ENCODE measurements around the gene FAM83G. TPM values are rescaled to one million over a fixed set of nuclear protein-coding genes. Genes with fewer than 3 reads are reported as not detected.
"Not testable (repeated sequence)": the region's sequence is repeated elsewhere in the genome, so short reads cannot be mapped to it uniquely, and the experiment has no call there.

The FAM83G gene
- total RNA-seq, 1 experiment from 2014 or later, result 24.3 TPM

DNA sequence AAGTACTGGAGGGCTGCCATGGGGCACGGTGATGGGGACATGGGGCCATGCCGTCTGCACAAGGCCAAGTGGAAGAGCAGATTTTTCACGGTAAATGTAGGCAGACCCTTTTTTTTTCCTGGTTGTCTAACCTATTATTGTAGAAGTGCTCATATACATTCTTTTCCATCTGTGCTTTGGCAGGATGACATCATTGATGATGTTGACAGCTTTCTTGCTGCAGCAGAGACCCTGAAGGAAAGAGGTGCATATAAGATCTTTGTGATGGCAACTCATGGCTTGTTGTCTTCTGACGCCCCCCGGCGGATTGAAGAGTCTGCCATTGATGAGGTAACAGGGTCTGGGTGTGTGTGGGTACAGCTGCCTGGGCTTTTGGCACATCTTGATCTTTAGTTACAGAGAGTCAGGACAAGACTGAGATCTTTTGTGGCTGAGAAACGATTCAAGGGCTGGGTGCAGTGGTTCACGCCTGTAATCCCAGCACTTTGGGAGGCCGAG, 75.9 kb downstream of the FAM83G start:
- CTCF ChIA-PET, result no interaction called here
- Histone ChIP-seq H3K27me3 (replicated peaks; ENCODE audit: control insufficient read depth, insufficient read depth, low read length) (no peaks in the 10 kb centered on the region), H3K9me3 (no peaks in the 10 kb centered on the region), H3K4me3 (ENCODE audit: low read depth, low read length) (no peak overlapping the region), H3K36me3 (ENCODE audit: control insufficient read depth, insufficient read depth, low read length) (peaks cover 1% of the 10 kb centered on the region), H3K4me1 (no peaks in the 10 kb centered on the region)
- no peak for DNase-seq
- Mint-ChIP-seq H3K9me3 (ENCODE audit: unreplicated experiment) (no peaks in the 10 kb centered on the region), H3K4me3 (ENCODE audit: unreplicated experiment) (no peak overlapping the region), H3K27ac (ENCODE audit: unreplicated experiment) (no peak overlapping the region), H3K27me3 (ENCODE audit: insufficient read depth, unreplicated experiment) (no peaks in the 10 kb centered on the region), H3K4me1 (ENCODE audit: low read depth, unreplicated experiment) (peaks cover 6% of the 10 kb centered on the region), H3K36me3 (ENCODE audit: insufficient read depth, unreplicated experiment) (peaks cover 58% of the 10 kb centered on the region)
- intact Hi-C loops (cut with micrococcal nuclease; ENCODE audit: unreplicated experiment), result no loop called here
- POLR2A ChIA-PET, result no interaction called here
- BruUV-seq (replicated peaks), result no TSS peak
- TF ChIP-seq, protein P1, sequence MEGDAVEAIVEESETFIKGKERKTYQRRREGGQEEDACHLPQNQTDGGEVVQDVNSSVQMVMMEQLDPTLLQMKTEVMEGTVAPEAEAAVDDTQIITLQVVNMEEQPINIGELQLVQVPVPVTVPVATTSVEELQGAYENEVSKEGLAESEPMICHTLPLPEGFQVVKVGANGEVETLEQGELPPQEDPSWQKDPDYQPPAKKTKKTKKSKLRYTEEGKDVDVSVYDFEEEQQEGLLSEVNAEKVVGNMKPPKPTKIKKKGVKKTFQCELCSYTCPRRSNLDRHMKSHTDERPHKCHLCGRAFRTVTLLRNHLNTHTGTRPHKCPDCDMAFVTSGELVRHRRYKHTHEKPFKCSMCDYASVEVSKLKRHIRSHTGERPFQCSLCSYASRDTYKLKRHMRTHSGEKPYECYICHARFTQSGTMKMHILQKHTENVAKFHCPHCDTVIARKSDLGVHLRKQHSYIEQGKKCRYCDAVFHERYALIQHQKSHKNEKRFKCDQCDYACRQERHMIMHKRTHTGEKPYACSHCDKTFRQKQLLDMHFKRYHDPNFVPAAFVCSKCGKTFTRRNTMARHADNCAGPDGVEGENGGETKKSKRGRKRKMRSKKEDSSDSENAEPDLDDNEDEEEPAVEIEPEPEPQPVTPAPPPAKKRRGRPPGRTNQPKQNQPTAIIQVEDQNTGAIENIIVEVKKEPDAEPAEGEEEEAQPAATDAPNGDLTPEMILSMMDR (IDR thresholded peaks at IDR 0.05; ENCODE audit: insufficient read depth in 1 of 2, low read depth in 1 of 2, low read length in 1 of 2, severe bottlenecking in 1 of 2, unreplicated experiment in 1 of 2), result no peak

DNA sequence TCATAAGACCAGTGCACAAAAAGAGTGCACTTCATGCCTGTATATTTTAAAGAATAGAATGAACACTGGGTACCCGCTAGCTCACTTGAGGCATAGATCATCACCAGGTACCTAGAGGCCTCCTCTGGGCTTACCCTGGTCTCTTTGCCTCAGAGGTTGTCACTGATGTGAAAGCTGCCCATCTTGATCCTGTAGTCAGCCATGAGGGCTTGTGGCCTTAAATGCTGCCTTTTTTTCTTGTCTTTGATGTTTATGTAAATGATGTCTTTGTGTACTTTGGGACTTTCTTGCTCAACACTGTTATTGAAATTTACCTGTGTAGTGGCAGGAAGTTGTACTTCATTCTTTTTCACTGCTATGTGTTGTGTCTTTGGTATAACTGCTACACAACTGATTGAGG, 79.4 kb downstream of the FAM83G start:
- peaks cover 8% of the 10 kb centered on the region for H3K4me1 Mint-ChIP-seq (ENCODE audit: low read depth, unreplicated experiment)
- intact Hi-C loops (cut with micrococcal nuclease; ENCODE audit: unreplicated experiment), result no loop called here
- ChIA-PET POLR2A (no interaction called here), CTCF (no interaction called here)
- no peak for DNase-seq
- no peak overlapping the region for H3K27ac Mint-ChIP-seq (ENCODE audit: unreplicated experiment)
- TF ChIP-seq, protein P1 (IDR thresholded peaks at IDR 0.05; ENCODE audit: insufficient read depth in 1 of 2, low read depth in 1 of 2, low read length in 1 of 2, severe bottlenecking in 1 of 2, unreplicated experiment in 1 of 2), result no peak
- no TSS peak for BruUV-seq (replicated peaks)
- no peak overlapping the region for H3K4me3 Mint-ChIP-seq (ENCODE audit: unreplicated experiment)
- H3K27me3 Mint-ChIP-seq (ENCODE audit: insufficient read depth, unreplicated experiment), result no peaks in the 10 kb centered on the region
- no peaks in the 10 kb centered on the region for H3K9me3 ChIP-seq
- no peaks in the 10 kb centered on the region for H3K27me3 ChIP-seq (replicated peaks; ENCODE audit: control insufficient read depth, insufficient read depth, low read length)
- H3K4me3 ChIP-seq (ENCODE audit: low read depth, low read length), result no peak overlapping the region
- H3K36me3 Mint-ChIP-seq (ENCODE audit: insufficient read depth, unreplicated experiment), result peaks cover 40% of the 10 kb centered on the region
- no peaks in the 10 kb centered on the region for H3K9me3 Mint-ChIP-seq (ENCODE audit: unreplicated experiment)
- H3K36me3 ChIP-seq (ENCODE audit: control insufficient read depth, insufficient read depth, low read length), result peaks cover 1% of the 10 kb centered on the region; the same call in 1 of the 2 replicates
- no peaks in the 10 kb centered on the region for H3K4me1 ChIP-seq

DNA sequence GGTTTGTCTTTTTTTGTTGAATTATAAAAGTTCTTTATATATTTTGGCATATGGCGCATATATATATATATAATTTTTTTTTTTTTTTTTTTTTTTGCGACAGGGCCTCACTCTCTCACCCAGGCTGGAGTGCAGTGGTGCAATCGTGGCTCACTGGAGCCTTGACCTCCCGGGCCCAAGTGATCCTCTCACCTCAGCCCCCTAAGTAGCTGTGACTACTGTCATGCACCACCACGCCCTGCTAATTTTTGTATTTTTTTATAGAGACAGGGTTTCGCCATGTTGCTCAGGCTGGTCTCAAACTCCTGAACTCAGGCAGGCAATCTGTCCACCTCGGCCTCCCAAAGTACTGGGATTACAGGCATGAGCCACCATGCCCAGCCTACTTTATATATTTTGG, 82.0 kb downstream of the FAM83G start:
- CTCF ChIA-PET; H3K9me3 Mint-ChIP-seq (ENCODE audit: unreplicated experiment); DNase-seq; H3K4me3 Mint-ChIP-seq (ENCODE audit: unreplicated experiment); H3K4me3 ChIP-seq (ENCODE audit: low read depth, low read length); H3K27ac Mint-ChIP-seq (ENCODE audit: unreplicated experiment); intact Hi-C loops (cut with micrococcal nuclease; ENCODE audit: unreplicated experiment); H3K4me1 ChIP-seq; H3K9me3 ChIP-seq; H3K27me3 Mint-ChIP-seq (ENCODE audit: insufficient read depth, unreplicated experiment); POLR2A ChIA-PET; H3K27me3 ChIP-seq (replicated peaks; ENCODE audit: control insufficient read depth, insufficient read depth, low read length); H3K36me3 ChIP-seq (ENCODE audit: control insufficient read depth, insufficient read depth, low read length); BruUV-seq (replicated peaks): not testable (repeated sequence)
- peaks cover 31% of the 10 kb centered on the region for H3K36me3 Mint-ChIP-seq (ENCODE audit: insufficient read depth, unreplicated experiment)
- H3K4me1 Mint-ChIP-seq (ENCODE audit: low read depth, unreplicated experiment), result peaks cover 17% of the 10 kb centered on the region

Measured in Caco-2 (cell line).